Measurements from ENCODE around the gene PRR5L.
A peak's percentile ranks its signal among the peaks of the same experiment; 100 is the strongest.

PRR5L gene, protein sequence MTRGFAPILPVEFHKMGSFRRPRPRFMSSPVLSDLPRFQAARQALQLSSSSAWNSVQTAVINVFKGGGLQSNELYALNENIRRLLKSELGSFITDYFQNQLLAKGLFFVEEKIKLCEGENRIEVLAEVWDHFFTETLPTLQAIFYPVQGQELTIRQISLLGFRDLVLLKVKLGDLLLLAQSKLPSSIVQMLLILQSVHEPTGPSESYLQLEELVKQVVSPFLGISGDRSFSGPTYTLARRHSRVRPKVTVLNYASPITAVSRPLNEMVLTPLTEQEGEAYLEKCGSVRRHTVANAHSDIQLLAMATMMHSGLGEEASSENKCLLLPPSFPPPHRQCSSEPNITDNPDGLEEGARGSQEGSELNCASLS

DNA sequence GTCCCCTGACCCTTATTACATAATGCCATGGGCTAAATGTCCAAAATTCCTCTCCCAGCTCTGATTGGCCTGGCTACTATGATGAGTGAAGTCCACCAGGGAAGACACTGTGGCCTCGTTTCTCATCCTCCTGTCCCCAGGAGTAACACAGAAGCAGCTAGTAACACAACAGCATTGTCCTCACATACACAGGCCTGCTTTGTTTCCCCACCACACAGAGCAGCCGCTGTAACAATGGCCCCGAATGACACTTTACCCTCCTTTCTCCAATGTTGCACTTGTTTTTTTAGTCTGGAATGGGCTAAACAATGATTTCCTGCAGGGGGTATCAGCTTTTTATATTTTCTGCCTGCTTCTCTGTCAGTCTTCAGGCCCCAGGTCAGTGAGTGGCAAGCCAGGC, at the start of gene PRR5L:
Gene PRR5L, plus strand, starts transcription at position 363 of the 400 bp plus-strand sequence. CDS start 104,834 bp downstream, outside the sequence.
- DNase-seq, result no peak

DNA sequence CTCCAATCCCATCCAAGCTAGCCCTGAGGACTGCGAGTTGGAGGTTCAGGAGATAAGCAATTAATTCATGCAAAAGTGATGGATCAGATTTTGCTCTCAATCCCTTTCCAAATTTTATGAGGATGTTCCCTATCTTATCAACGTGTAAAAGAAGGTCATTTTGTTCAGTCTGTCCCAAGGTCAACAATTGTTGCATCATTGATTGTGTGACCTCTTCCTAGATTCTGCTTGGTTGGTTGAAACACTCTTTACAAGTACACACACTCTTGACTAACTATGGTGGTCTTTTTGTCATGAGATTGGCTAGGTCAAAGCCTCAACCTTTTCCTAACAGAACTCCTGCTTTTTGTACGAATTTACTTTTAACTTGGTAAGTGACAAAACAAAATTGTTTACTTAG, 48.6 kb upstream of the PRR5L start:
- DNase-seq, result no peak

DNA sequence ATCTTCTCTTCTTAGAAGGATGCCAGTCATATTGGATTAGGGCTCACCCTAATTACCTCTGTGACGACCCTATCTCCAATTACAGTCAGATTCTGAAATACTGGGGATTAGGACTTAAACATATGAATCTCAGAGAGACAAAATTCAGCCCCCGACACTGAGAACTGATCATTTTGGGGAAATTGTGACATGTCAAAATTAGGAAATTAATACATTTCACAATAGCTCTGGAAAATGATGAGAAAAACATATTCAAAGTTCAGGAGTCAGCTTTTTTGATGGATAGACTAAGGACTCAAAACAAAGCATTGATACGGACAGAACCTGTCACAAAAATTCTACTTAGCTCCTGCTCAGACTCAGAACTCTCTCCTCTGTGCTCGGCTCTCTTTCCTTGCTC, 47.7 kb upstream of the PRR5L start:
- DNase-seq, result no peak

DNA sequence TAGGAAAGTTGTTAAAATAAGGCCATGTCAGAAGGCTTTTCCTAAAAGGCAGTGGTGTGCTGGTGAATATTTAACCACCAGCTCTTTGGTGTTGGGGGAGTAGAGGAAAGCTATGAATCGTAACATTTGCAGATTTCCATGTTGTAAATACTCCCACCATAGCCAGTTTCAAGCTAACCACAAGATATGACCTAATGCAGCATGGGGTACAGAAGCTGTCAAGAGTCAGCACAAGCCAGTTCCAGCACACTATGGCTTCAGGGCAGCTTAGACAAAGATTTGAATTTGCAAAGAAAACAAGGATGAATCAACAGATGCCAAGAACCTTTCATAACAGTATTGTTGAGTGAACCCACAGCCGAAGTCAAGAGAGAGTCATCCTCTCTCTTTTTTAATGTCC, 46.8 kb upstream of the PRR5L start:
- DNase-seq, result peak in 1 of 2 experiments; percentile 26

DNA sequence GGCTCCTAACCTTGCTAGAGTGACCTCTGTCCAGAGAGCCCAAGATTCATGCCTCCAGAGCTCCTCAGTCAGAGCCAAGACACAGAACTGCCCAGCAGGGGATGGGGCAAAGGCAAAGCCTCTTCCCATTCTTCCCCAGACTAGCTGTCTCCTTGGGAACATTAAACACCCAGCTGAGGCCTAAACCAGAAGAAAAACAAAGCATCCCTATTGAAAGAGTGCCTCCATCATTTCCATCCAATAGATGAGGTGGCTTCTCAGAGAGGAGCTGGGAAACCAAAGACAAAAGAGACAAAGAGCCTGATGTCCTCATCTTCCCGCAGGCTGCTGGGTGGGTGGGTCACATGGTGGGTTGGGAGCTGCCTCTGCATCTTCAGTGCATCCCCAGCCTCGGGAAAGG, 44.3 kb upstream of the PRR5L start:
- DNase-seq, result no peak

DNA sequence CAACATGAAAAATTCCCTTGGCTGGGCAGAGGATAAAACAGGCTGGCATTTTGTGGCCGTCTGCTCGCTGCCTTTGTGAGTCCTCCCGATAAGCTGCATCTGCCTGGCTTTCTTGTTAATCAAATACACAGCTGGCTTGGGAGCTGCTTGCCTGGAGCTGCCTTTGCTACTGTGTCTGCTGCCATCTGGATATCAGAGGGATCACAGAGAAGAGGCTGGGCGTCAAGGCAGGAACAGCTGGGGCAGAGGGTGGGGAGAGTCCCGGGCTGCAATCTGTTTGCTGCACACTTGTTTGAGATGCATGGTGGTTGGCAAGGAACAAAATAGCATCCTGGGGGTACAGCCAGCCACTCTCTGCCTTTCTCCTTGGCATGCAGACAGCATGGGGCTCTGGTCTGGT, 42.9 kb upstream of the PRR5L start:
- no peak for DNase-seq

DNA sequence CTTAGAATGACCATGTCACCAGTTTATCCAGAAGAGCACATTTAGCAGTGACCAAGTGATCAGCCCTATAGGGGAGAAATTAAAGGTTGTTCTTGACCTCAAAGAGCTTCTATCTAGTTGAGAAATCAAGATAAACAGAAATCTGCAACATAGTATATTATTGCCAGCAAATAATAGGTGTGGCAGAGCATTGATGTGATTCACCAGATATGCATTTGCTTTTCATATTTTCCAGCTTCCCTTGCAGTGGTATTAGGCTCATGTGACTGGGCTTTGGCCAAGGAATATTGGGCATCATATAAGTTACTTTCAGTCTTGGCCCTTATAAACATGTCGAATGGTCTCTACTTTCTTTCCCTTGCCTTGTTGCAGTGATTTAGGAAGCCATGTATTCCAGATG, 41.4 kb upstream of the PRR5L start:
- DNase-seq, result no peak

DNA sequence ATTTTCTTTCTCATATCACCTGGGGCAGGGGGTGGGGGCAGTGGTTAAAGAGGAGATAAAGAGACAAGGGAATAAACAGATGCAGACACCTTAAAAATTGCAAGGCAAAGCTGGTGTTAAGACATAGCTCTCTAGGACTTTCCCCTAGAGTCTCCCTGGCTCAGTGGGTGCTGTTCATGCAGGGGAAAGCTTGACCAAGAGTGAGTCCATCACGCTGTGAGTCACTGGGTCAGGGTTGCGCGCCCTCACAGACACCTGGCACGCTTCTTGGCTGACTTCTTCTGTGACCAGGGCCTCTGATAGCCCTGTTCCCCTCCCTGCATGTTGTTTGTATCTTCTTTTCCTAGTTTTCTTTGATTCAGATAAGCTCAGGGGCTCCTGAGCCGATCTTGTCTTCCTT, 38.7 kb upstream of the PRR5L start:
- DNase-seq, result no peak

DNA sequence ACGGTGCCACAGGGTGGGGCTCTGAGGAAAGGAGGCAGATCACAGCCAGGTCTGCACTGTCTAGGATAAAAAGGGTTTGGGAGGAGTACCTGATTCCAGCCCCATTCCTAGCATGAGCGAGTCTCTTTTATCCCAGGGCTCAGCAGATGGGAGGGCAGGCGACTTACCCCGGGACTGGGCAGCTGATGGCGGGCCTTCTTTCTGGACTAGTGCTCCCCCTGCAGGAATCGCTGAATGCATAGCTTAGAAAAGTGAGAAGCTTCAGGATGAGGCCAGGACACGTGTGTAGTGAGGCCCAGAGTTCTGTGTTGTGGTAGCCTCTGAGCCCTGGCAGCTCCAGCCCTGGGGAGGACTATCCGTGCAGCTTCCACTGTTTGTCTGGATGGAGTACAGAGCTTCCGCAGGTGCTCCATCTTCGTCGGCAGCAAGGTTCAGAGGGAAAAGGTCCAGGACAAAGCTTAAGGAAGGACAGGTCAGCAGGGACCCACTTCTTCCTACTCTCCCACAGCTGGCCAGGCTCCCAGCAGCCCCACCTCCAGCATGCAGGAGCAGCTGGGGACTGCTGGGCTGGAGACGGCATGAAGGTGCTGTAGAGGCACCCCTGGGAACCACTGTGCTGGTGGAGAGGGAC, 37.2 kb upstream of the PRR5L start:
- DNase-seq, result peak; percentile 61 to 91

DNA sequence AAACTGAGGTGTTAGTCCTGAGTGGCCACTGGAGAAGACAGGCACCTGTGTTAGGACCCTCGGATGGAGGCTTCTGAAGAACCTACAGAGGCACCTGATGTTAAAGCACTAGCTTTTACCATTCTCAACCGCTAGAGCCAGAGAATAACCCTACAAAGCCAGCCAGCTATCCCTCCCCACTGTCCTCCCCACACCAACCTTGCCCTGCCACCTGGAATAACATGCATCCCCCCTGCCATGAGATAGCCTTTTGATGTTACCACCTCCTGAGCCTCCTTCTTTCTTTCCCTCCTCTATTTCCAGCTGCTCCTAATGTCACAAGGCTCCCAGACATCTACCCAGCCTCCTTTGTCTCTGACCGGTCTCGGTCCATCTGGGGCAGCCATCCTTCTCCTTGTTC, 35.0 kb upstream of the PRR5L start:
- DNase-seq, result no peak

DNA sequence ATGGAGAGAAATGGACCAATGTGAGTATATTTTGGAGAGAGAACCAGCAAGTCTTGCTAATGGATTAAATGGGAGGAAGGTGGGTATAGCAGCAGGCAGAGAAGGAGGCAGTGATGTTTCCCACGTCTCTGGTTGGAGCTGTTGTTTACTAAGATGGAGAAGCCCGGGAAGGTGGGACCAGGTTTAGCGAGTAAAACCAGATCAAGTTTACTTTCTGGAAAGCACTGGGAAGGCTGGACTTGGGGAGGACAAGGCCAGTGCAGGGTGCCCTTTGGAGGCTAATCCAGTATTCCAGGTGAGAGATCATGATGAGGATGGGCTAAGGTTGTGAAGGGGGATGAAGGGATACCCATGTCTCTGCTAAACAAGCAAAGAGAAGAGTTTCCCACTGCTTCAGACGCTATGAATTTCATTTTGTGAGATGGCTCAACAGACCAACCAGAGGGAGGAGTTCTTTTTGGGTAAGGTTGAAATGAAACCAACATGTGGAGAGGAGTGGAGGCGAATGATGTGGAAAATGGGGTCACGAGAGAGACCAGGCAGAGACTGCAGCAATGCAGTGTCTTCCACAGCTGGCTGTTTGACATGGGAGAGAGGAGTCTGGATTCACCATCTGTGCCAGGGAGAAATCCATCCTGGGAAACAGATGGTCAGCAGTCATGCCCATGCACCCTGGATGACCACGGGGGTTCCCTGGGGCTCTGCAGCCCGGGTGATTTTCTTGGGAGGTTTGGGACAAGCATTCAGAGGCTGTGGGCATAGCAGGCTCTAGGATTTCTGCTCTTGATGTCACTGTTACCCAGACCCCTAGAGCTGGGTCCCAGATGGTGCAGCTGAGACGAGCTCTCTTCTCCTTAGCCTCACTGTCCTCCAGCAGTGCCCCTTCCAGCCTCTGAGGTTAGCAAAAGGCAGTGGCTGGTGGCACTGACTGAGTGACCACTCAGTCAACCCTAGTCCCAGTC, 31.8 kb upstream of the PRR5L start:
- peak in 1 of 2 experiments; percentile 3 for DNase-seq

DNA sequence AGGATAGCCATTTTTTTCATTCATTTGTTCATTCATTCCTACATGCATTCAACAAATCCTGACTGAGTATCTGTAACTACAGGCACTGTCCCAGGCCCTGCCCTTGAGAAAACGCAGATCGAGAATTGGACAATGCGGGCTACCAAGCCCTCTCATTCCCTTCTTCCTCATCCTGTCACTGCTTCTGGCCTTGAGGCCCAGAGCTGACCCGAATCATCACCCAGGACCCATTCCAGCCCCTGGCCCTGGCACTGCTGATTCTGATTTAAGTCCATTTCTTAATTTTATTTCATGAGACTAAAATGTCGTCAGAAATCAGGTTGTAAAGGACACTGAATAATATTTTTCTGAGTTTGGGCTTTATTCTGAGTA, 31.1 kb upstream of the PRR5L start:
- no peak for DNase-seq

DNA sequence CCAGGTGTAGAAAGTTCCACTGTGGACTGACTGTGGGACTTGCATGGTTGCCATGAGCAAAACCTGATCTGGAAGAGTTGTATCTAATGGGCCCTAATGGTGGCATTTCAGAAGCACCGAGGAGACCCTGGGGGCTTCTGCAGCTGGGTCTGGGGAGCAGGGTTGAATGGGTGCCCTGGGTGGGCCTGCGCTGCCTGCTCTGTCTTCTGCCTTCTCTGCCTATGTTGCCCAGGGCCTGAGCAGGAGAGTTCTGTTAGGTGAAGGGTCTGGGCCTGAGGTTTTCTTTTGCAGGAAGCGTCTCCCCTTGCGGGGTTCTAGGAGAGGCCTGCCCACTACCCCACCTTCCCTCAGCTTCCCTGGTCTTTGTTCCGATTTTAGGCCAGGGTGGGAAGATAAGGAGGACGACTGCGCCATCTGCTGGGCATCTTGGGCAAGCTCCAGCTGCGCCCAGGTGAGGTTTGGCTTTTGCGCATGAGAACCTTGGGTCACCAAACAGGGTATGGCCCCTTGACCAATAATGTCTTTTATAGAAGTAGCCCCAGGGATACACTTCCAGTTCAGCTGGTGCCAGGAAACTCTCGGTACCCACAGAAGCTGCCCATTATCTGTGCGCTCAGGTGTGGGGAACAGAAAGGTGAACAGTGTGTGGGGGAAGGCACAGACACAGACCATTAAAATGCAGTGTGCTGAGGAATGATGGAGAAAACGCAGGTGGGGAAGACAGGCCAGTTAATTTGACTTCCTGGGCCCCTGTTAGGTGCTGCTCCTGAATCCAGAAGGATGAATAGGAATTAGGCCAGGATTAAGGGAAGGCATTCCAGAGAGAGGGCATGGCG, 30.1 kb upstream of the PRR5L start:
- DNase-seq, result peak; percentile 6 to 82

DNA sequence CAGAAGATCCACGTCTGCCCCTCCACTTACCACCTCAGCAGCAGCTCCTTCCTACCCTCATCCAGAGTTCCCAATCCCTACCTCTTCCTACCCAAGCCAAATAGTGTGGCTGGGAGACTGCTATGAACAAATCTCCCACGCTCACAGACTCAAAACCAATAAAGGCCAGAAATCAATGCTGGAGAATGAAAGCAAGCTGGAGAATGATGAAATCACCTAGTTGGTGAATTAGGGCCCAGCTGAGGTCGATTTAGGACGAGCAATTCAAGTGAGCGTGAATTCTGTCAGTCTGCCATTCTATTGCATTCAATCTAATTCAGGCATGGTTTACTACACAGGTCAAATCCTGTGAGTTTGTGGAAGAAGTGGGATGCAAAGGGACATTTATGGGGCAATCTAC, 29.3 kb upstream of the PRR5L start:
- no peak for DNase-seq

DNA sequence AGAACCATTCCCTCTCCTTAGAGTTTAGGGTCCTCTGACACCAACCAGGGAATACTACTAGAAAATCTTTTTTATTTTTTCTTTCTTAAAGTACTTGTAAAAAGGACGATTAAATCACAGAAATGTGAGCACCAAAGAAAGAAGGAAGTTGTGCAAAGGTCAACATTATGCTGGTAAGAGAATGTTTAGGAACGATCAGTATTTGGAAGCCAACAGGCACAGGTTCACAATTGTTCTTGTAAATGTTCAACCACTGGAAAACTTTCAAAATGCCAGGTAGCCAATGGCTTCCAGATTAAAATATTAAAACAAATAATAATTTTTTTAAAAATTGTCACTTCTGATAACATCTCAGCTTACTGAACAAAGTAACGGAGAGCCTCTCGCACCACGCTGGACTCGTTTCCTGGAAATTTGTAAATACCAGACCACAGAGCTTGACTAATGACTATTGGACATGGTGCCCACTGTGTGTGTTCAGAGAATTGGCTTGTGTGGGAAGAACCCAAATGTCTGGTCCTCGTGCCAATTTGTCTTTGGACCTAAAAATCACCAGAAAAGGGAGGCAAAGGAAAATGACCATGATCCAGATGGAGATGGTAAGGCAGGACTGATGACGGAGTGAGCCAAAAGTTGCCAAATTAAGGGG, 27.6 kb upstream of the PRR5L start:
- DNase-seq, result no peak

DNA sequence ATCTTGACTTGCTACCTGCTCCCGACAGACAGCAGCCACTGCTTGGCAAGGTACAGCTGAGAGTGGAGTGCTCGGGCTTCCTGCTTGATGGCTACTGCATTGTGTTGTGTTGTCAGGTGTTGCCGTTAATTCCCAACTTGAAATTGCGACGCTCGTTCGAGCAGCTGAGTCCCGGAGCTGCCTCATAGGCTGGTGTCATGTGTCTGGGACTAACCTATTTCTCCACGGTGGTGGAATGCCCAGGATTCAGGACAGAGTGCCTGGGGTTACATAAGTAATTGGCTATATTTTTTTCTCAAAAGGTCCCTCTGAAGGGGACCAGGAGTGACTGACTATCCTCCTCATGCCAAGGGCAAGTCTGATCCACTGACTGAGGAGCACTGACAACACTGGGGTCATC, 25.4 kb upstream of the PRR5L start:
- DNase-seq, result no peak

DNA sequence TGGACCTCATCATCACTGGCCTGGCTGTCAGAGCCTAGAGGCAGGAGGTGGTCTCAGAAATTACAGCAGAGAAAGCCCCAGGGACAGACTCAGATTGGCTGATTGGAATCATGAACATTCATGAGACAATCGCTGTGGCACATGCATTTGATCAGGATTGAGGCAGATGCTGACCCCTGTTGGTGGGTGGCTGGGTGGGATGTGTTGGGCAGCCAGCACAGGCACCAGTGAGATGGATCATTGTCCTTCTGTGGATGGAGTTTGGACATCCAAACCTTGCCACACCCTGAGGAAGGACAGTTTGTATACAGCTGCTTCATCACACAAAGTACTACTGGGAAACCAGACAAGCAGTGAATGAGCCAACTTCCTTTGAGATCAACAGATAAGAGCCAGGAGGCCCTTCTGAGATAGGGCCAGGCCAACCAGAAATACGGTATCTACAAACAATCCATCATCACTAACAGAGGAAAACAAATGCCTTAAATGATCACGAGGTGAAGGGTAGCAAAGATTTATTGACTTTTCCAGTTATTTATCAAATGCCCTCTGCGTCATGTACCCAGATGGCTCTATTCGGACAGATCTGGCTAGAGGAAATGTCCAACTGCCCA, 24.2 kb upstream of the PRR5L start:
- no peak for DNase-seq

DNA sequence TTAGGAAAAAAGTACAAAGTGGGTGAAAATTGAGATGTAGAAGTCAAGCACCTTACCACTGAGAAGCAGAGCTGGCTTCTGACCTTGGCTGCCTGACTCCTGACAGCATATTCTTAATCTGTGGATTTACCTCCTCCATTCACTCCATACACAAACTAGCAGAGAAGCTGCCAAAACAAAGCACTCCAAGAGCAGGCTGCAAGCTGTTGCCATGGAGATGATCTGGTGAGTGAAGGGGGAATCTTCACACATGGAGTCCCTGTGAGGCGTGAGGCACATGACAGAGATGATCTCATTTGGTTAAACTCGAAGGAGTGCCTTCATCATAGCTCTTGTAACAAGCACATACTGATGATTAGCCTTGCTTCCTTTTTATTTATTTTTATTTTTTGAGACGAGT, 23.0 kb upstream of the PRR5L start:
- no peak for DNase-seq

DNA sequence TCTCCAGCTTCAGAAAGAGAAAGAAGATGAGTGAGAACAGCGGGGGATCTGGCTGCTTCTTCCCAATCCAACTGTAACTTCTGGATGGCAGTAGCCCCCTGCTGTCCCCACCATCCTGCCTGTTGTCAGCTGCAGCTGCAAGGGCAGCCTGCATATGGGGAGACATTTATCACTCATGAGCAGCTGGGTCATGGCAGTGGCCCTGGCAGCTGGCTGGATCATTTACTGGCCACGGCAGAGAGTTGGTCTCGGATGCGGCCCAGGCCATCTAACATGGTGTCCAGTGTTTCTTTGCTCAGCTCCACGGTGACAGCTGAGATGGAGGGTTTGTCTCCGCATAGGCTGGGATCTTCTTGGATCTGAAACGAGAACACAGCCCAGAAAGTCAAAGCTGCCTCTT, 21.7 kb upstream of the PRR5L start:
- DNase-seq, result no peak

DNA sequence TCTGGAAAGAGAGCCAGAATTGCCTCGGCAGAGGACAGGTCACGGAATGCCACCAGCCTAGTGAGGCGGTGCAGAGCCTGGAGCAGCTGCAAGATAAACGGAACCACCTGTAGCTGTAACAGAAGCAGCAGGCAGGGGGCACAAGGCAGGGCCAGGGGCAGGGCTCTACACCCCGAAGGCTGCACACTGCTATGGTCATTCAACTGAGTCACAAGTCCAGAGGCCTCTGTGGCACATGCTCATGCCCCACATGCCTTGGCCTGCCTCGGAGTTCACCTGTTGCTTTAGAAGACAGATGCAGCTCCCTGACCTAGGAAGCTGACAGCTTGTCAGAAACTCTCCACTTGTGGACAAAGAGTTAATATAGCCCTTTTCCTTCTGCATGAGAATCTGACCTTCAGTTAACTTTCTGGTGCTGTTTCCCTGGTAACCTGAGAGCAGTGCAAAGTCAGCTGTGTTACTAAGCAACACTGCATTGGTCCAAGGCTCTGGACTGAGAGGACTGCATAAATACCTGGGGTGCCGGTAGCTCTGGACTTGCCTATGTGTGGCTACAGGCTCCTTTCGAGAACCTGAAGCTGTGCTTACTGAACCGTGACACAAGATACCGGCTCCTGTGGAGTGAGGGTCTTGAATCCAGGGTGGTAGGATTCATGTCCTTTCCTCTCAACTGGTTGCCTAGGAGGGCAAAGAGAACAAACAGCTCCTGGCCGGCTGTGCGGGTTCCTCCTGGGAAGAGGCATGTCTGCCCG, 17.4 kb upstream of the PRR5L start:
- DNase-seq, result no peak

DNA sequence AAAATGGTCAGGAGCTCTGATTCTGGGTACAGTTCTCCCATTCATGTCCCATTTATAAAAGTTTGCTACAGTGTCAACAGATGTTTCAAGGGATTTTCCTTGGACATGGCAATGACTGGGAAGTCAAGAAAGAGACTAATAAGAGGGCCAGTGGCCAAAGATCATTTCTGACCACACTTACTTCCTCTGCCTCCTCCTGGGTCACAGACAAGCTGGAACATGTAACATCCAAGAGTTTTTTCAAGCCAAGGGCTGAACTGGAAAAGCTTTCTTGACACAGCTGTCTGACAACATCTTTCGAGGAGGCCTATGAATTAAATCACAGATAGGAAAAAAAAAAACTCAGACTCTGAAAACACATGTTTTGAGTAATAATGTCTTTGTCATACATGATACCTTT, 15.6 kb upstream of the PRR5L start:
- no peak for DNase-seq

All from NCI-H526 (cell line).